Measurements from ENCODE around the gene TMEM132A.

Gene TMEM132A

DNA sequence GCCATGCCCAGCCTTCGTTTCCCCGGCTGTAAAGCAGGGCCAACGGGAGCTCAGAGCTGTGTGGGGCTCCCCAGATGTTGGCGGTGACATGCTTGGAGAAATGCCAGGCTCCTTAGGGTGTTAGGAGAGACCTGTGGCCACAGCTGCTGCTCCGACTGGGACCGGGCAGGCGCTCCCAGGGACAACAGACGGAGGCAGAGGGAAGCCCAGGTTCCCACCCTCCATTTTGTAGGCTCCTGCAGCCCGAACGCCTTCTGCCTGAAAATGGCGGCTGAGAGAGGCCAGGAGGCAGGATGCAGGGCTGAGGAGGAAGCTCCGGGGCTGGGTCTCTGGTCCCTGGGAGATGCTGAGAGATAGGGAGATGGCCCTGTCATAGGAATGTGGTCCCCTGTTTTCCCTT is 57.3 kb downstream of the TMEM132A start:
- DNase-seq (ENCODE audit: low read depth): no peak
- no peak overlapping the region for H3K4me3 ChIP-seq (ENCODE audit: low read depth, low read length)
- TF ChIP-seq POLR2A (IDR thresholded peaks at IDR 0.05; ENCODE audit: extremely low read depth, insufficient read length): no peak
- TF ChIP-seq, protein P1, sequence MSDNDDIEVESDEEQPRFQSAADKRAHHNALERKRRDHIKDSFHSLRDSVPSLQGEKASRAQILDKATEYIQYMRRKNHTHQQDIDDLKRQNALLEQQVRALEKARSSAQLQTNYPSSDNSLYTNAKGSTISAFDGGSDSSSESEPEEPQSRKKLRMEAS (IDR thresholded peaks at IDR 0.05; ENCODE audit: low read depth, low read length): no peak
- no peak for TF ChIP-seq MYC (IDR thresholded peaks at IDR 0.05; ENCODE audit: low read depth, low read length)
- TF ChIP-seq, protein P2, sequence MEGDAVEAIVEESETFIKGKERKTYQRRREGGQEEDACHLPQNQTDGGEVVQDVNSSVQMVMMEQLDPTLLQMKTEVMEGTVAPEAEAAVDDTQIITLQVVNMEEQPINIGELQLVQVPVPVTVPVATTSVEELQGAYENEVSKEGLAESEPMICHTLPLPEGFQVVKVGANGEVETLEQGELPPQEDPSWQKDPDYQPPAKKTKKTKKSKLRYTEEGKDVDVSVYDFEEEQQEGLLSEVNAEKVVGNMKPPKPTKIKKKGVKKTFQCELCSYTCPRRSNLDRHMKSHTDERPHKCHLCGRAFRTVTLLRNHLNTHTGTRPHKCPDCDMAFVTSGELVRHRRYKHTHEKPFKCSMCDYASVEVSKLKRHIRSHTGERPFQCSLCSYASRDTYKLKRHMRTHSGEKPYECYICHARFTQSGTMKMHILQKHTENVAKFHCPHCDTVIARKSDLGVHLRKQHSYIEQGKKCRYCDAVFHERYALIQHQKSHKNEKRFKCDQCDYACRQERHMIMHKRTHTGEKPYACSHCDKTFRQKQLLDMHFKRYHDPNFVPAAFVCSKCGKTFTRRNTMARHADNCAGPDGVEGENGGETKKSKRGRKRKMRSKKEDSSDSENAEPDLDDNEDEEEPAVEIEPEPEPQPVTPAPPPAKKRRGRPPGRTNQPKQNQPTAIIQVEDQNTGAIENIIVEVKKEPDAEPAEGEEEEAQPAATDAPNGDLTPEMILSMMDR (IDR thresholded peaks at IDR 0.05; ENCODE audit: low read depth, low read length): no peak

DNA sequence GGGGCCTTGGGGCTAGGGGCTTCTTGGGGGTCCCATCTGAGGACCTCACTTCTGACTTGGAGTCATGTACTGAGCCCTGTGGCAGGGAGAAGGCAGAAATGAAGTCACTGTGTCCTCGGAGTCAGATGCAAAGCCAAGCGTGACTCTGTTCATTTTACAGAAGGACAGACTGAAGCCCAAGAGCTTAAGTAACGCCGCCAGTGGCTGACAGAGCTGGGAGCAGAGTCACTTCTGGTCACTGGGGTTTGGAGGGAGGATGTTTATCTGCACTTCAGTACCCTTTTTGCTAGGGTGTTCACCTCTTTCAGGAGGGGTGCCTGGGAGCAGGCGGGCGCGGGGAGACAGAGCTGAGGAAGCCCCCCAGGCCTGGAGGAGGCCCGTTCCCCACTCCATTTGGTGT is 57.9 kb downstream of the TMEM132A start:
- no peak overlapping the region for H3K4me3 ChIP-seq (ENCODE audit: low read depth, low read length)
- TF ChIP-seq, protein P1 (IDR thresholded peaks at IDR 0.05; ENCODE audit: low read depth, low read length): no peak
- TF ChIP-seq POLR2A (IDR thresholded peaks at IDR 0.05; ENCODE audit: extremely low read depth, insufficient read length): no peak
- TF ChIP-seq, protein P2 (IDR thresholded peaks at IDR 0.05; ENCODE audit: low read depth, low read length): no peak
- TF ChIP-seq MYC (IDR thresholded peaks at IDR 0.05; ENCODE audit: low read depth, low read length): no peak
- DNase-seq (ENCODE audit: low read depth): no peak

DNA sequence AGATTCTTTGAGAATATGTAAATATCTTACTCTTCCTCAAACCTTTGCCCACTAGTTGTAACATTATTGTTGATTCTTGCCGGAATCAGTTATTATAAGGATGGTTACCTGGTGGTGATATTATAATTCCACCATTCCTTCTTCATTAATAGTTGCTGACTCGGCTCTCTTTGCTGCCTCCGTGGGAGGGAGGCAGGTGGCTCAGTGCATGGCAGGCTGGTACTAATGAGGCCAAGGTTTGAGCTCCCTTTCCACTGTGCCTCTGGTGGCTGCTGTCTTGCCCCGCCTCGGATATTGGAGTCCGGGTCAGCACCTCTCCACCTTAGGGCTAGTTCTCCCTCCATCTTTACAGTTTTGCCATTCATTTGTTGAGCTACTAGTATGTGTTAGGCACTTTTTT is 59.9 kb downstream of the TMEM132A start:
- TF ChIP-seq, protein P2 (IDR thresholded peaks at IDR 0.05; ENCODE audit: low read depth, low read length): no peak
- TF ChIP-seq POLR2A (IDR thresholded peaks at IDR 0.05; ENCODE audit: extremely low read depth, insufficient read length) (no peak), MYC (IDR thresholded peaks at IDR 0.05; ENCODE audit: low read depth, low read length) (no peak)
- TF ChIP-seq, protein P1 (IDR thresholded peaks at IDR 0.05; ENCODE audit: low read depth, low read length): no peak
- no peak for DNase-seq (ENCODE audit: low read depth)
- no peak overlapping the region for H3K4me3 ChIP-seq (ENCODE audit: low read depth, low read length)

DNA sequence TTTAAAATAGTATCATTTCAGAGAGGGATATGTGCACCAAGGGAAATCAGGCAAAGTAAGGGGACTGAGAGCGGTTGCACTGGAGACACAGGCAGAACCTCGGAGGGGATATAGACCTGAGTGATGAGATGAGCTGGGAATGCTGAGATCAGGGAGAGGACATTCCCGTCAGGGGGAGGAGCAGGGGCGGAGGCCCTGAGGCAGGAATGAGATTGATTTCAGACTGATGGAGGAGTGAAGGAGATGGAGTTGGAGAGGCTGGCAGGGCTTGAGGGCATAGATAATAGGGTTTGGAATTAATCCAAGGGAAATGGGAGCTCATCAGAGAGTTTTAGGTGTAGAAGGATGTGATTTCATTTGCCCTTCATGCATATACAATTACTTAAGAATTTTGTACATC is 60.4 kb downstream of the TMEM132A start:
- H3K4me3 ChIP-seq (ENCODE audit: low read depth, low read length): no peak overlapping the region
- TF ChIP-seq, protein P2 (IDR thresholded peaks at IDR 0.05; ENCODE audit: low read depth, low read length): no peak
- no peak for TF ChIP-seq POLR2A (IDR thresholded peaks at IDR 0.05; ENCODE audit: extremely low read depth, insufficient read length)
- TF ChIP-seq, protein P1 (IDR thresholded peaks at IDR 0.05; ENCODE audit: low read depth, low read length): no peak
- no peak for TF ChIP-seq MYC (IDR thresholded peaks at IDR 0.05; ENCODE audit: low read depth, low read length)
- DNase-seq (ENCODE audit: low read depth): no peak

DNA sequence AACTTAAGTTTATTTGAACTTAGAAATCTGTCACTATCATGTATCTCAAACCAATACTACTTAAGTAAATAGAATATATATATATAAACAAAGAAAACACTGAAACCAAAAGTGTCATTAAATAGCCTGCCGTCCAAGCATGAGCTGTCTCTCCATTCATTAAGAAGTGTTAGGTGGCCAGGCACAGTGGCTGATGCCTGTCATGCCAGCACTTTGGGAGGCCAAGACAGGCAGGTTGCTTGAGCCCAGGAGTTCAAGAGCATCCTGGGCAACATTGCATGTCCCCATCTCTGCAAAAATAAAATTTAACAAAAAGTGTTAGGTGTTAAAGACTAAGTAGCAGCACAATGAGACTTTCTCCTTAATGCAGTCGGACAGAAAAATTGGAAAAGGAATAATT is 61.2 kb downstream of the TMEM132A start:
- TF ChIP-seq, protein P2 (IDR thresholded peaks at IDR 0.05; ENCODE audit: low read depth, low read length): no peak
- DNase-seq (ENCODE audit: low read depth): no peak
- no peak overlapping the region for H3K4me3 ChIP-seq (ENCODE audit: low read depth, low read length)

Data from NB4 (cell line).